Natural killer cell (primary cell): Measurements from ENCODE around the gene KRTAP5-4. TPM values are rescaled to one million over a fixed set of nuclear protein-coding genes. Genes with fewer than 3 reads are reported as not detected.

Source experiments
- ATAC-seq, 3 donors: fragments of 150-1000 bp in 2 of 3; fragments of 200-7000 bp in 1 of 3; cut with Tn5 transposase; 1 replicate in 1 of 3; 2 replicates in 2 of 3; pipeline ENCODE4 v1.10.0; 2021; ENCODE audit warnings: mild to moderate bottlenecking in 2 of 3, moderate library complexity in 2 of 3
- DNase-seq, 2 donors: peaks; one replicate each; pipeline versions ENCODE4 v3.0.0 to v3.0.0-alpha.2; 2013 to 2021; ENCODE audit warnings: mixed read lengths in 1 of 2
- H3K27ac ChIP-seq: one replicate; pipeline ENCODE4 v1.5.1; 2013; ENCODE audit warnings: mild to moderate bottlenecking, low read length
- H3K27me3 ChIP-seq: one replicate; pipeline ENCODE4 v1.6.1; 2013; ENCODE audit warnings: low read length; ENCODE audit not compliant: control insufficient read depth, insufficient read depth
- H3K36me3 ChIP-seq: one replicate; pipeline ENCODE4 v1.6.1; 2013; ENCODE audit warnings: low read length; ENCODE audit not compliant: control insufficient read depth, insufficient read depth
- H3K4me1 ChIP-seq: one replicate; pipeline ENCODE4 v1.6.1; 2013; ENCODE audit warnings: low read length; ENCODE audit not compliant: control insufficient read depth, insufficient read depth
- H3K4me3 ChIP-seq: one replicate; pipeline ENCODE4 v1.5.1; 2013; ENCODE audit warnings: low read length
- H3K9me3 ChIP-seq: one replicate; pipeline ENCODE4 v1.6.1; 2013; ENCODE audit warnings: low read length; ENCODE audit not compliant: control insufficient read depth, insufficient read depth
- H3K27ac Mint-ChIP-seq, 2 donors: one replicate each; pipeline ENCODE4 v1.8.0; 2022; ENCODE audit warnings: mild to moderate bottlenecking in 2 of 2, mixed read lengths in 2 of 2, moderate library complexity in 1 of 2
- H3K27me3 Mint-ChIP-seq, 2 donors: one replicate each; pipeline ENCODE4 v1.8.0; 2022; ENCODE audit warnings: low read depth in 2 of 2, mixed read lengths in 2 of 2
- H3K36me3 Mint-ChIP-seq: one replicate; pipeline ENCODE4 v1.8.0; 2022; ENCODE audit warnings: mixed read lengths
- H3K4me1 Mint-ChIP-seq, 2 donors: one replicate each; pipeline ENCODE4 v1.8.0; 2022; ENCODE audit warnings: mixed read lengths in 2 of 2
- H3K4me3 Mint-ChIP-seq: one replicate; pipeline ENCODE4 v1.8.0; 2022; ENCODE audit warnings: mild to moderate bottlenecking, moderate library complexity, mixed read lengths
- H3K9me3 Mint-ChIP-seq, 2 donors: one replicate each; pipeline ENCODE4 v1.8.0; 2022; ENCODE audit warnings: mixed read lengths in 2 of 2
- CTCF ChIP-seq: fragments of 200-600 bp; IDR thresholded peaks from one replicate; pipeline ENCODE4 v1.8.0; 2022; ENCODE audit warnings: antibody characterized with exemption
- WGBS: methylation state at CpG from one replicate; pipeline ENCODE4 v1.1.7; 2013; ENCODE audit warnings: missing lambda C conversion rate; ENCODE audit not compliant: insufficient coverage; 5-methylcytosine and 5-hydroxymethylcytosine counted together
- intact Hi-C: fragments of 100-400 bp; cut with micrococcal nuclease; formaldehyde crosslinking; loops from one replicate; pipeline ENCODE4 v1.14.2; 2022
- total RNA-seq, 4 donors: library from RNA; stranded (reverse); fragments of 120-200 nt in 1 of 4; gene quantifications; one replicate each; pipeline versions ENCODE4 v1.2.3 to v1.2.4, GENCODE V29; 2013 to 2022

KRTAP5-4 gene
- total RNA-seq, 3 donors from 2014 or later (not counting 1 experiment from before 2014, with no cell fraction given), result not detected

GRCh38 chr11:1573077-1573902, 48.6 kb downstream of the KRTAP5-4 start:
- ATAC-seq (peak in 1 of 3 donors; percentile 14), DNase-seq (peak; percentile 53 to 75)
- H3K27ac Mint-ChIP-seq, result peak overlapping the region; percentile 76 to 94
- peak overlapping the region; percentile 80 for H3K27ac ChIP-seq
- no peaks in the 10 kb centered on the region for H3K9me3 Mint-ChIP-seq
- peaks cover 45% of the 10 kb centered on the region for H3K4me1 ChIP-seq
- peaks cover 0 to 17% of the 10 kb centered on the region in 2 donors for H3K27me3 Mint-ChIP-seq
- peaks cover 9 to 37% of the 10 kb centered on the region in 2 donors for H3K4me1 Mint-ChIP-seq
- H3K4me3 ChIP-seq, result peak overlapping the region; percentile 41
- no peaks in the 10 kb centered on the region for H3K36me3 ChIP-seq
- H3K27me3 ChIP-seq, result peaks cover 9% of the 10 kb centered on the region
- peaks cover under 1% of the 10 kb centered on the region for H3K9me3 ChIP-seq
- TF ChIP-seq CTCF, result no peak
- WGBS, result 5% methylated on average over 35 of the region's 37 CpGs
- H3K36me3 Mint-ChIP-seq, result no peaks in the 10 kb centered on the region
- intact Hi-C loops, result loop anchor here (5.0 kb wide), 2 partner anchors 279 to 371 kb away; partner anchors contain the start of gene LSP1
- peak overlapping the region; percentile 78 for H3K4me3 Mint-ChIP-seq

GRCh38 chr11:1572197-1573076, 49.5 kb downstream of the KRTAP5-4 start, which contains the start of gene DUSP8:
DUSP8 (minus strand) TSS chr11:1572271; CDS start chr11:1565826, 6,445 bp downstream.
- no peaks in the 10 kb centered on the region for H3K36me3 Mint-ChIP-seq
- H3K4me1 Mint-ChIP-seq, result peaks cover 10 to 45% of the 10 kb centered on the region in 2 donors
- ATAC-seq (peak; percentile 50 to 75 (median 67)), DNase-seq (peak; percentile 97 to 98)
- peaks cover 0 to 17% of the 10 kb centered on the region in 2 donors for H3K27me3 Mint-ChIP-seq
- H3K9me3 ChIP-seq, result no peaks in the 10 kb centered on the region
- peaks cover 9% of the 10 kb centered on the region for H3K27me3 ChIP-seq
- no peaks in the 10 kb centered on the region for H3K36me3 ChIP-seq
- H3K27ac ChIP-seq, result peak within 1 kb of the TSS; percentile 80
- H3K4me3 ChIP-seq, result peak within 1 kb of the TSS; percentile 41
- intact Hi-C loops, result loop anchor here (5.0 kb wide), 2 partner anchors 280 to 370 kb away; partner anchors contain the start of gene LSP1
- no peaks in the 10 kb centered on the region for H3K9me3 Mint-ChIP-seq
- no peak for TF ChIP-seq CTCF
- H3K4me1 ChIP-seq, result peaks cover 53% of the 10 kb centered on the region
- peak within 1 kb of the TSS; percentile 78 for H3K4me3 Mint-ChIP-seq
- under 1% methylated on average over 124 of the region's 124 CpGs for WGBS
- peak within 1 kb of the TSS; percentile 76 to 94 for H3K27ac Mint-ChIP-seq

- Mint-ChIP-seq H3K4me3 (no peak overlapping the region), H3K27ac (peak overlapping the region in 1 of 2 donors; percentile 94), H3K4me1 (peaks cover 10 to 46% of the 10 kb centered on the region in 2 donors), H3K9me3 (no peaks in the 10 kb centered on the region), H3K27me3 (peaks cover 0 to 16% of the 10 kb centered on the region in 2 donors), H3K36me3 (no peaks in the 10 kb centered on the region)
- intact Hi-C loops, result loop anchor here (2.0 to 5.0 kb wide), 3 partner anchors 17 to 369 kb away; partner anchors contain the start of gene LSP1
- peaks cover 58% of the 10 kb centered on the region for H3K4me1 ChIP-seq
- H3K27ac ChIP-seq, result no peak overlapping the region
- TF ChIP-seq CTCF, result no peak
- peaks cover 9% of the 10 kb centered on the region for H3K27me3 ChIP-seq
- WGBS, result 1% methylated on average over 91 of the region's 91 CpGs
- H3K4me3 ChIP-seq, result no peak overlapping the region
- no peaks in the 10 kb centered on the region for H3K9me3 ChIP-seq
- DNase-seq (no peak), ATAC-seq (no peak)
- no peaks in the 10 kb centered on the region for H3K36me3 ChIP-seq
Measured at GRCh38 chr11:1571760-1572196, 50.2 kb downstream of the KRTAP5-4 start.

Other genes starting within 250 kb of the KRTAP5-4 start
- gene BRSK2, start 232.2 kb downstream of the KRTAP5-4 start, total RNA-seq, result under 1 TPM in 2 of 3 donors, not detected in 1; 0.11 to 0.14 TPM
- 10 to 100 TPM; 61.9 to 79.6 (median 78.5) TPM for gene MOB2, start 135.4 kb downstream of the KRTAP5-4 start, total RNA-seq
- gene DUSP8, start 49.9 kb downstream of the KRTAP5-4 start, total RNA-seq, result 10 to 100 TPM; 24.1 to 47.3 (median 38.4) TPM
- gene KRTAP5-1, start 36.9 kb downstream of the KRTAP5-4 start, total RNA-seq, result not detected
- gene KRTAP5-2, start 23.8 kb downstream of the KRTAP5-4 start, total RNA-seq, result not detected
- gene KRTAP5-3, start 13.7 kb downstream of the KRTAP5-4 start, total RNA-seq, result not detected
- gene KRTAP5-5, start 7.6 kb upstream of the KRTAP5-4 start, total RNA-seq, result not detected
- not detected for gene KRTAP5-6, start 75.1 kb upstream of the KRTAP5-4 start, total RNA-seq
- gene IFITM10, start 128.5 kb upstream of the KRTAP5-4 start, total RNA-seq, result 1 to 10 TPM; 5.5 to 8.1 (median 6.5) TPM
- 100 to 1,000 TPM; 388 to 446 (median 415) TPM for gene CTSD, start 141.8 kb upstream of the KRTAP5-4 start, total RNA-seq
- not detected for gene SYT8, start 212.9 kb upstream of the KRTAP5-4 start, total RNA-seq
- 1 to 10 TPM; 1.2 to 5.4 (median 3.6) TPM for gene TNNI2, start 216.8 kb upstream of the KRTAP5-4 start, total RNA-seq
- 100 to 1,000 TPM; 487 to 595 (median 536) TPM for gene LSP1, start 230.9 kb upstream of the KRTAP5-4 start, total RNA-seq